Mesenteric fat pad (tissue), 1 donor: ENCODE measurements around the gene KIAA0825. TPM values are rescaled to one million over a fixed set of nuclear protein-coding genes. Genes with fewer than 3 reads are reported as not detected.
"Not testable (repeated sequence)": the region's sequence is repeated elsewhere in the genome, so short reads cannot be mapped to it uniquely, and the experiment has no call there.

ENCODE experiments used
- DNase-seq: peaks from one replicate; pipeline ENCODE4 v3.0.0-alpha.2; 2020; ENCODE audit warnings: low spot score
- total RNA-seq: library from RNA; stranded (reverse); fragmentation: NEBNext Ultra II Directional; extraction: Animal tissue kit (Norgen Biotek cat#: 25700); gene quantifications from one replicate; pipeline ENCODE4 v1.2.1, GENCODE V29; 2021
- donor health status: DM: yes; HTN: yes; CAD: no.

The KIAA0825 gene
- total RNA-seq, 1 donor from 2014 or later, result 3.8 TPM

GRCh38 chr5:94595281-94595840 lies 23.0 kb downstream of the KIAA0825 start:
- no peak for DNase-seq

- no peak for DNase-seq
Observed at GRCh38 chr5:94577466-94578245, 40.7 kb downstream of the KIAA0825 start.

GRCh38 chr5:94575196-94575595 lies 43.2 kb downstream of the KIAA0825 start:
- no peak for DNase-seq

- DNase-seq, result not testable (repeated sequence)
Observed at GRCh38 chr5:94573349-94573748, 45.1 kb downstream of the KIAA0825 start.

- no peak for DNase-seq
Observed at GRCh38 chr5:94571415-94571814, 47.0 kb downstream of the KIAA0825 start.

GRCh38 chr5:94564812-94565211 lies 53.6 kb downstream of the KIAA0825 start:
- no peak for DNase-seq

- DNase-seq, result no peak
Observed at GRCh38 chr5:94562327-94562971, 56.0 kb downstream of the KIAA0825 start.

GRCh38 chr5:94558028-94558427 lies 60.4 kb downstream of the KIAA0825 start:
- DNase-seq, result no peak

- no peak for DNase-seq
Observed at GRCh38 chr5:94551858-94552257, 66.5 kb downstream of the KIAA0825 start.

GRCh38 chr5:94545870-94546625 lies 72.4 kb downstream of the KIAA0825 start:
- DNase-seq, result no peak

- no peak for DNase-seq
Observed at GRCh38 chr5:94544875-94545547, 73.4 kb downstream of the KIAA0825 start.

GRCh38 chr5:94544031-94544650 lies 74.3 kb downstream of the KIAA0825 start:
- no peak for DNase-seq

- DNase-seq, result no peak
Observed at GRCh38 chr5:94540856-94541494, 77.4 kb downstream of the KIAA0825 start.

GRCh38 chr5:94538260-94538659 lies 80.1 kb downstream of the KIAA0825 start:
- no peak for DNase-seq

GRCh38 chr5:94526706-94527105 lies 91.7 kb downstream of the KIAA0825 start:
- no peak for DNase-seq

- DNase-seq, result no peak
Observed at GRCh38 chr5:94524841-94525697, 93.3 kb downstream of the KIAA0825 start.

GRCh38 chr5:94523018-94523417 lies 95.4 kb downstream of the KIAA0825 start:
- no peak for DNase-seq

GRCh38 chr5:94522117-94522516 lies 96.3 kb downstream of the KIAA0825 start:
- no peak for DNase-seq
